Sigmoid colon (tissue), 7 donors: ENCODE results near the gene NOP56. TPM values are rescaled to one million over a fixed set of nuclear protein-coding genes. Genes with fewer than 3 reads are reported as not detected.

Experiments used
- DNase-seq: peaks from one replicate; pipeline ENCODE4 v3.0.0-alpha.2; 2019
- H3K27ac ChIP-seq, 4 donors: fragments of 200-600 bp; sonication (generic); one replicate each; pipeline ENCODE4 v1.5.1; 2016 to 2019; ENCODE audit warnings: mild to moderate bottlenecking in 1 of 4
- H3K27me3 ChIP-seq, 3 donors: fragments of 200-600 bp; sonication (generic); one replicate each; pipeline ENCODE4 v1.5.1; 2019; ENCODE audit warnings: mild to moderate bottlenecking in 1 of 3
- H3K36me3 ChIP-seq, 4 donors: fragments of 200-600 bp; sonication (generic); one replicate each; pipeline ENCODE4 v1.5.1; 2016 to 2019
- H3K4me1 ChIP-seq, 4 donors: fragments of 200-600 bp; sonication (generic); one replicate each; pipeline ENCODE4 v1.5.1; 2017 to 2019
- H3K4me3 ChIP-seq, 4 donors: fragments of 200-600 bp; sonication (generic); one replicate each; pipeline ENCODE4 v1.5.1; 2017 to 2019; ENCODE audit warnings: mild to moderate bottlenecking in 2 of 4, moderate library complexity in 1 of 4
- H3K9me3 ChIP-seq, 4 donors: fragments of 200-600 bp in 3 of 4; sonication (generic) in 3 of 4; one replicate each; pipeline versions ENCODE4 v1.5.1 to v1.6.1; 2013 to 2019
- CTCF ChIP-seq, 4 experiments: fragments of 450-650 bp in 3 of 4; fragments of 200-600 bp in 1 of 4; IDR thresholded peaks; one replicate each; pipeline ENCODE4 v1.5.1; 2016 to 2019; ENCODE audit warnings: antibody characterized with exemption in 4 of 4, mild to moderate bottlenecking in 3 of 4, moderate library complexity in 2 of 4
- EP300 ChIP-seq, 4 donors: sonication (generic); formaldehyde crosslinking; IDR thresholded peaks; one replicate each; pipeline ENCODE4 v1.6.1; 2017; ENCODE audit warnings: antibody characterized with exemption in 4 of 4
- POLR2A ChIP-seq, 2 donors: fragments of 450-650 bp; IDR thresholded peaks; one replicate each; pipeline ENCODE4 v1.6.1; 2016; ENCODE audit warnings: antibody characterized with exemption in 2 of 2, mild to moderate bottlenecking in 2 of 2, moderate library complexity in 2 of 2
- POLR2AphosphoS5 ChIP-seq, 4 donors: sonication (generic); formaldehyde crosslinking; IDR thresholded peaks; one replicate each; pipeline ENCODE4 v1.6.1; 2017; ENCODE audit warnings: antibody characterized with exemption in 4 of 4
- WGBS, 2 donors: extraction: QIAGEN DNeasy Blood & Tissue Kit; methylation state at CpG; one replicate each; pipeline ENCODE4 v1.1.7; 2013; 5-methylcytosine and 5-hydroxymethylcytosine counted together
- intact Hi-C: fragments of 100-400 bp; cut with DNase I; formaldehyde crosslinking; loops from one replicate; pipeline ENCODE4 v1.15.1; 2023
- polyA plus RNA-seq, 3 donors: library from polyadenylated mRNA; stranded (reverse); fragments of 200-250 nt; gene quantifications; one replicate each; pipeline ENCODE4 v1.2.3, GENCODE V29; 2013
- total RNA-seq, 4 donors: library from RNA; depleted of rRNA; stranded (reverse); fragments of >200 nt; gene quantifications; one replicate each; pipeline ENCODE4 v1.1.0, GENCODE V29; 2016
- donor health status: healthy with polysubstance abuse.
- donor health status: Bipolar disorder and iron deficiency.
- donor health status: healthy.

The NOP56 gene
- total and polyA plus RNA-seq, 7 donors = 33.6 to 152 (median 62.7) TPM

- Histone ChIP-seq H3K4me1 (no peaks in the 10 kb centered on the region), H3K9me3 (no peaks in the 10 kb centered on the region), H3K36me3 (no peaks in the 10 kb centered on the region), H3K27ac (no peak overlapping the region), H3K4me3 (no peak overlapping the region), H3K27me3 (no peaks in the 10 kb centered on the region)
- TF ChIP-seq POLR2AphosphoS5 (IDR thresholded peaks at IDR 0.05) (no peak), CTCF (IDR thresholded peaks at IDR 0.05) (no peak), EP300 (IDR thresholded peaks at IDR 0.05) (no peak), POLR2A (IDR thresholded peaks at IDR 0.05) (no peak)
- DNase-seq = no peak
- intact Hi-C loops = no loop called here
- WGBS, 2 donors = 60 to 72% methylated on average over 9 of the region's 9 CpGs
Observed at GRCh38 chr20:2700913-2701620, 48.6 kb downstream of the NOP56 start.

- WGBS, 2 donors = 78 to 81% methylated on average over 5 of the region's 5 CpGs
- intact Hi-C loops = no loop called here
- no peaks in the 10 kb centered on the region for H3K4me1 ChIP-seq
- H3K27ac ChIP-seq = no peak overlapping the region
- H3K27me3 ChIP-seq = no peaks in the 10 kb centered on the region
- TF ChIP-seq EP300 (IDR thresholded peaks at IDR 0.05) (no peak), POLR2A (IDR thresholded peaks at IDR 0.05) (no peak), CTCF (IDR thresholded peaks at IDR 0.05) (no peak), POLR2AphosphoS5 (IDR thresholded peaks at IDR 0.05) (no peak)
- no peaks in the 10 kb centered on the region for H3K9me3 ChIP-seq
- no peak for DNase-seq
- H3K4me3 ChIP-seq = no peak overlapping the region
- no peaks in the 10 kb centered on the region for H3K36me3 ChIP-seq
Observed at GRCh38 chr20:2701671-2702081, 49.2 kb downstream of the NOP56 start.

- WGBS, 2 donors = 77 to 88% methylated on average over 8 of the region's 8 CpGs
- Histone ChIP-seq H3K36me3 (no peaks in the 10 kb centered on the region), H3K27ac (no peak overlapping the region), H3K4me3 (no peak overlapping the region), H3K27me3 (no peaks in the 10 kb centered on the region), H3K4me1 (no peaks in the 10 kb centered on the region), H3K9me3 (no peaks in the 10 kb centered on the region)
- intact Hi-C loops = no loop called here
- no peak for DNase-seq
- TF ChIP-seq POLR2A (IDR thresholded peaks at IDR 0.05) = no peak
- no peak for TF ChIP-seq EP300 (IDR thresholded peaks at IDR 0.05)
- no peak for TF ChIP-seq POLR2AphosphoS5 (IDR thresholded peaks at IDR 0.05)
- TF ChIP-seq CTCF (IDR thresholded peaks at IDR 0.05) = no peak
Observed at GRCh38 chr20:2703716-2704475, 51.5 kb downstream of the NOP56 start.

GRCh38 chr20:2705931-2706645 is 53.7 kb downstream of the NOP56 start:
- TF ChIP-seq EP300 (IDR thresholded peaks at IDR 0.05) (no peak), POLR2A (IDR thresholded peaks at IDR 0.05) (no peak), CTCF (IDR thresholded peaks at IDR 0.05) (no peak), POLR2AphosphoS5 (IDR thresholded peaks at IDR 0.05) (no peak)
- WGBS, 2 donors = 73 to 84% methylated on average over 14 of the region's 14 CpGs
- no peak overlapping the region for H3K4me3 ChIP-seq
- no peaks in the 10 kb centered on the region for H3K9me3 ChIP-seq
- no peaks in the 10 kb centered on the region for H3K27me3 ChIP-seq
- H3K4me1 ChIP-seq = no peaks in the 10 kb centered on the region
- no peak overlapping the region for H3K27ac ChIP-seq
- no peaks in the 10 kb centered on the region for H3K36me3 ChIP-seq
- DNase-seq = no peak
- intact Hi-C loops = no loop called here
